Upper lobe of left lung (tissue), 6 donors: ENCODE data around the gene CMSS1. TPM values are rescaled to one million over a fixed set of nuclear protein-coding genes. Genes with fewer than 3 reads are reported as not detected.
"Not testable (repeated sequence)": the region's sequence is repeated elsewhere in the genome, so short reads cannot be mapped to it uniquely, and the experiment has no call there.

Source experiments
- ATAC-seq, 2 donors: fragments of 200-7000 bp; cut with Tn5 transposase; one replicate each; pipeline ENCODE4 v1.9.1; 2022; ENCODE audit warnings: mild to moderate bottlenecking in 2 of 2, moderate library complexity in 2 of 2; ENCODE audit not compliant: low FRiP score in 2 of 2
- DNase-seq, 2 donors: peaks; one replicate each; pipeline ENCODE4 v3.0.0-alpha.2; 2019 to 2020
- H3K27ac ChIP-seq, 4 donors: fragments of 200-600 bp; sonication (generic); one replicate each; pipeline ENCODE4 v1.5.1; 2016 to 2019
- H3K27me3 ChIP-seq, 4 donors: fragments of 200-600 bp; sonication (generic); one replicate each; pipeline ENCODE4 v1.5.1; 2017 to 2019
- H3K36me3 ChIP-seq, 4 donors: fragments of 200-600 bp; sonication (generic); one replicate each; pipeline ENCODE4 v1.5.1; 2016 to 2019
- H3K4me1 ChIP-seq, 4 donors: fragments of 200-600 bp; sonication (generic); one replicate each; pipeline ENCODE4 v1.5.1; 2018 to 2019
- H3K4me3 ChIP-seq, 4 donors: fragments of 200-600 bp; sonication (generic); one replicate each; pipeline ENCODE4 v1.5.1; 2017 to 2019; ENCODE audit warnings: mild to moderate bottlenecking in 2 of 4, moderate library complexity in 1 of 4
- H3K9me3 ChIP-seq, 4 donors: fragments of 200-600 bp; sonication (generic); one replicate each; pipeline ENCODE4 v1.5.1; 2018 to 2019
- EP300 ChIP-seq, 4 donors: sonication (generic); formaldehyde crosslinking; IDR thresholded peaks; one replicate each; pipeline ENCODE4 v1.5.1; 2017; ENCODE audit warnings: antibody characterized with exemption in 4 of 4, control low read depth in 2 of 4
- POLR2A ChIP-seq, 4 donors: fragments of 450-650 bp; IDR thresholded peaks; one replicate each; pipeline ENCODE4 v1.5.1; 2016 to 2017; ENCODE audit warnings: antibody characterized with exemption in 4 of 4, mild to moderate bottlenecking in 2 of 4
- POLR2AphosphoS5 ChIP-seq, 2 donors: sonication (generic); formaldehyde crosslinking; IDR thresholded peaks; one replicate each; pipeline ENCODE4 v1.5.1; 2017; ENCODE audit warnings: antibody characterized with exemption in 2 of 2
- WGBS, 2 donors: methylation state at CpG; one replicate each; pipeline ENCODE4 v1.1.5; 2017 to 2018; 5-methylcytosine and 5-hydroxymethylcytosine counted together
- total RNA-seq, 6 donors: library from RNA; depleted of rRNA in 4 of 6; stranded (reverse); fragments of >200 nt in 4 of 6; gene quantifications; one replicate each; pipeline versions ENCODE4 v1.1.0 to v1.2.1, GENCODE V29; 2016 to 2021
- TF ChIP-seq, protein P1 (sequence below), 6 experiments: fragments of 450-650 bp in 4 of 6; fragments of 200-600 bp in 2 of 6; sonication (generic) in 2 of 6; IDR thresholded peaks; one replicate each; pipeline ENCODE4 v1.5.1; 2016 to 2019; ENCODE audit warnings: antibody characterized with exemption in 6 of 6
- donor health status: DM: no; HTN: no; CAD: no; lungs with moderate emphysema.
- donor health status: DM: no; HTN: yes; CAD: no; lungs with severe emphysema.

CMSS1 gene
- total RNA-seq, 6 donors from 2014 or later, result 4.0 to 21.1 (median 12.0) TPM

DNA sequence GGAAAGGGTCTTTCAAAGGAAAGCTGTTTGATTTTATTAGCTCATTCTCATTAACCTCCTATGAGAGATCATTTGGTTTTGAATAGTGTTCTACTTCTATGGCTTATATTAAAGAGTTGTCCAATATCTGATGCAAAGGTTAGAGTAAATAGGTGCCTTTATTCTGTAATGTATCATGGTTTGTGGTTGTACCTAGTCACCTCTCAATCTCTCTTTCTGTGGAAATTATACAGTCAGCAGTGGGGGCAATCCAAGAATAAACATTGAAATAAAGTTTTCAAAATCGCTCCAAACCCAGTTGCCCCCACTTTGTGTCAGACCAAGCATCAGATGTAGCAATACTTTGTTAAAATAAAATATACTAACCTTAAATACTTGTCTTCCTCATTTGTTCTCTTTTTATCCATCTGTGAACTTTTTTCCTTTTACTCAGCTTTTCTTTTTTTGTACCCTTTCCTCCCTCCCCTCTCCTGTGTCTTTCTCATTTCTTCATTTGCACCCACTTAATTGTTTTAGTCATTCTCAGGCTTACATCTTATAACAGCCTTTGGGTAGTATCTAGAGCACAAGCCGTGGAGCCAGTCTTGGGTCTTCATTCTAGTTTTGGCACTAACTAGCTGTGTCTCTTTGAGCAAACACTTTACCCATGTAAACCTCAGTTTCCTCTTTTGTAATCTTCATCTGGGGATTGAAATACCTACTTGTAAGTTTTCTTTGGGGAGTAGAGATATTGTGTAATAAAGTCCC, 16.7 kb downstream of the CMSS1 start:
- Histone ChIP-seq H3K4me3 (no peak overlapping the region), H3K27me3 (no peaks in the 10 kb centered on the region), H3K9me3 (no peaks in the 10 kb centered on the region), H3K36me3 (no peaks in the 10 kb centered on the region), H3K4me1 (peaks cover 0 to 13% (median 6%) of the 10 kb centered on the region in 4 donors), H3K27ac (no peak overlapping the region)
- TF ChIP-seq, protein P1, sequence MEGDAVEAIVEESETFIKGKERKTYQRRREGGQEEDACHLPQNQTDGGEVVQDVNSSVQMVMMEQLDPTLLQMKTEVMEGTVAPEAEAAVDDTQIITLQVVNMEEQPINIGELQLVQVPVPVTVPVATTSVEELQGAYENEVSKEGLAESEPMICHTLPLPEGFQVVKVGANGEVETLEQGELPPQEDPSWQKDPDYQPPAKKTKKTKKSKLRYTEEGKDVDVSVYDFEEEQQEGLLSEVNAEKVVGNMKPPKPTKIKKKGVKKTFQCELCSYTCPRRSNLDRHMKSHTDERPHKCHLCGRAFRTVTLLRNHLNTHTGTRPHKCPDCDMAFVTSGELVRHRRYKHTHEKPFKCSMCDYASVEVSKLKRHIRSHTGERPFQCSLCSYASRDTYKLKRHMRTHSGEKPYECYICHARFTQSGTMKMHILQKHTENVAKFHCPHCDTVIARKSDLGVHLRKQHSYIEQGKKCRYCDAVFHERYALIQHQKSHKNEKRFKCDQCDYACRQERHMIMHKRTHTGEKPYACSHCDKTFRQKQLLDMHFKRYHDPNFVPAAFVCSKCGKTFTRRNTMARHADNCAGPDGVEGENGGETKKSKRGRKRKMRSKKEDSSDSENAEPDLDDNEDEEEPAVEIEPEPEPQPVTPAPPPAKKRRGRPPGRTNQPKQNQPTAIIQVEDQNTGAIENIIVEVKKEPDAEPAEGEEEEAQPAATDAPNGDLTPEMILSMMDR (IDR thresholded peaks at IDR 0.05), result no peak
- TF ChIP-seq POLR2AphosphoS5 (IDR thresholded peaks at IDR 0.05) (no peak), EP300 (IDR thresholded peaks at IDR 0.05) (no peak), POLR2A (IDR thresholded peaks at IDR 0.05) (no peak)
- ATAC-seq (no peak), DNase-seq (no peak)
- WGBS, 2 donors, result 90 to 91% methylated on average over 2 of the region's 2 CpGs

GRCh38 chr3:99836681-99837080, 19.0 kb downstream of the CMSS1 start:
- Histone ChIP-seq H3K4me3 (no peak overlapping the region), H3K4me1 (peaks cover 0 to 13% (median 6%) of the 10 kb centered on the region in 4 donors), H3K36me3 (no peaks in the 10 kb centered on the region), H3K27ac (no peak overlapping the region), H3K9me3 (no peaks in the 10 kb centered on the region), H3K27me3 (no peaks in the 10 kb centered on the region)
- DNase-seq, result no peak
- ATAC-seq, result no peak
- 61 to 75% methylated on average over 3 of the region's 3 CpGs for WGBS, 2 donors
- no peak for TF ChIP-seq POLR2A (IDR thresholded peaks at IDR 0.05)
- TF ChIP-seq POLR2AphosphoS5 (IDR thresholded peaks at IDR 0.05), result no peak
- TF ChIP-seq, protein P1 (IDR thresholded peaks at IDR 0.05), result no peak
- no peak for TF ChIP-seq EP300 (IDR thresholded peaks at IDR 0.05)

- peaks cover 0 to 13% (median 3%) of the 10 kb centered on the region in 4 donors for H3K4me1 ChIP-seq
- H3K27me3 ChIP-seq, result no peaks in the 10 kb centered on the region
- H3K4me3 ChIP-seq, result no peak overlapping the region
- H3K9me3 ChIP-seq, result no peaks in the 10 kb centered on the region
- no peaks in the 10 kb centered on the region for H3K36me3 ChIP-seq
- DNase-seq (no peak), ATAC-seq (no peak)
- WGBS, 2 donors, result 90 to 100% methylated on average over 1 of the region's 1 CpG
- H3K27ac ChIP-seq, result no peak overlapping the region
- TF ChIP-seq, protein P1 (IDR thresholded peaks at IDR 0.05), result no peak
- TF ChIP-seq POLR2AphosphoS5 (IDR thresholded peaks at IDR 0.05) (no peak), POLR2A (IDR thresholded peaks at IDR 0.05) (no peak), EP300 (IDR thresholded peaks at IDR 0.05) (no peak)
These were observed 20.1 kb downstream of the CMSS1 start for GRCh38 chr3:99837715-99838114.

DNA sequence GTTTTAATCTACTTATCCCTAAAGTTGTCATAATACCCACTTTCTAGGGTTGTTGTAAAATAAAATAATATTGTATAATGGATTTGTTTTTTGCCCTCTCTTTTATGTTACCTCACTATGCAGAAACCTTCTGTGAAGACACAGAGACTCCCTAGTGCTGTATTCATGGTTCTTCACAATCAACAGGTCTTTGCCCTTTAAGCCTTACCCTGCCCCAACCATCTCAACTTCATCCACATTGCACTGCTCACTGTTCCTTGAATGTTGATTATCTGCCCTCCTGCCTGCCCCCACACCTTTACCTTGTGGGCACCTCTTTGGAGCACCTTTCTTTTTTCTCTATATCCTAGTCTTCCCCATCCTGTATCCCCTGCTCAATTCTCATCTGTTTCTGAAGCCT, 21.1 kb downstream of the CMSS1 start:
- H3K36me3 ChIP-seq, result no peaks in the 10 kb centered on the region
- H3K27ac ChIP-seq, result no peak overlapping the region
- H3K27me3 ChIP-seq, result no peaks in the 10 kb centered on the region
- ATAC-seq (no peak), DNase-seq (no peak)
- TF ChIP-seq, protein P1 (IDR thresholded peaks at IDR 0.05), result no peak
- no peak for TF ChIP-seq EP300 (IDR thresholded peaks at IDR 0.05)
- TF ChIP-seq POLR2A (IDR thresholded peaks at IDR 0.05), result no peak
- no peak for TF ChIP-seq POLR2AphosphoS5 (IDR thresholded peaks at IDR 0.05)
- H3K4me3 ChIP-seq, result no peak overlapping the region
- peaks cover 0 to 14% (median 5%) of the 10 kb centered on the region in 4 donors for H3K4me1 ChIP-seq
- no peaks in the 10 kb centered on the region for H3K9me3 ChIP-seq

GRCh38 chr3:99839613-99840012, 22.0 kb downstream of the CMSS1 start:
- H3K4me3 ChIP-seq, result no peak overlapping the region
- peaks cover 0 to 17% (median 6%) of the 10 kb centered on the region in 4 donors for H3K4me1 ChIP-seq
- TF ChIP-seq EP300 (IDR thresholded peaks at IDR 0.05), result no peak
- TF ChIP-seq POLR2AphosphoS5 (IDR thresholded peaks at IDR 0.05), result no peak
- TF ChIP-seq POLR2A (IDR thresholded peaks at IDR 0.05), result no peak
- TF ChIP-seq, protein P1 (IDR thresholded peaks at IDR 0.05), result no peak
- H3K9me3 ChIP-seq, result no peaks in the 10 kb centered on the region
- no peaks in the 10 kb centered on the region for H3K27me3 ChIP-seq
- ATAC-seq (no peak), DNase-seq (no peak)
- no peak overlapping the region for H3K27ac ChIP-seq
- no peaks in the 10 kb centered on the region for H3K36me3 ChIP-seq
- 77 to 93% methylated on average over 1 of the region's 1 CpG for WGBS, 2 donors

- ATAC-seq, result not testable (repeated sequence)
- WGBS, 2 donors, result 95% methylated on average over 4 of the region's 4 CpGs
These were observed 24.3 kb downstream of the CMSS1 start for GRCh38 chr3:99841949-99842348.

More at GRCh38 chr3:99841949-99842348, 24.3 kb downstream of the CMSS1 start:
- not testable (repeated sequence) for H3K36me3 ChIP-seq, H3K4me3 ChIP-seq, H3K27ac ChIP-seq, DNase-seq, H3K9me3 ChIP-seq, H3K27me3 ChIP-seq
- H3K4me1 ChIP-seq, result peaks cover 13 to 31% (median 14%) of the 10 kb centered on the region in 4 donors
